HG03558 (cell line): ENCODE results near the gene MSANTD1.

Source experiments
- ATAC-seq: cut with Tn5 transposase; IDR thresholded peaks from one replicate; pipeline ENCODE4 v1.9.1; 2021; ENCODE audit warnings: moderate number of reproducible peaks; ENCODE audit not compliant: unreplicated experiment; ENCODE audit errors: extremely low read depth

The MSANTD1 gene

DNA sequence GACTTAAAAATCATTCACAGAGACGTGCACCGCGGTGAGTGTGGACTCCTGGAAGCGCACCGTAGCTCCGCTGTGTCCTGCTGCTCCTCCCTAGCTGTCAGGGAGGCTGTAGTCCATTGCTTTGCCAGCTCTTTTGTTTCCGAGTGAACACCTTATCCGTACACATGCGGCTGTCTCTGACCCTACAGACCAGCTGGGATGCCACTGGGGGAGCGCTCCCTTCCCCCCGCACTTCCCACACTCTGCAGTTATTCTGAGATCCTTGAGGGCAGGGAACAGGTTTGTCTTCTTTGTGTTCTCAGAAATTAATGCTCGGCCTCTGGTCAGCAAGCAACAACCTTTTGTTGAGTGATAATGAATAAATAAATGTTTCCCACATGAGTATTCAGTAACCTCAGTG is 33.7 kb upstream of the MSANTD1 start:
- no peak for ATAC-seq

DNA sequence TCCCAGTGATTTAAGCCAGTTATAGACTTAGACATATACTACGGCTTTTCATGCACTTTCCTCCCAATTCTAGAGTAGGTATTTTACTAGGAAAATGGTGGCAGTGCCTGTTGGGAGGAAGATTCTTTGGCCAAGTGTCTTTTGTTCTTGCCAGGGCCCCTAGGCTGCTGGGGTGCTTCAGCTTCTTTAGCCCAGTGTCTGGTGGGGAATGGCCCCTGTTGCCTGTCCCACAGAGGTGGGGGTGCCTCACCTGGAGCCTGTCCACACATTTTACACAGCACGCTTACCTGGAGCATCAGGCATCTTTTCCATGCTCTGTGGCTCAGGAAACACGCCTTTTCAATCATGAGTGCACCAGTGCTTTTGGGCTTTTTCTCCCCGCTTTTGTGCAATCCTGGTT is 33.2 kb upstream of the MSANTD1 start:
- ATAC-seq: no peak

DNA sequence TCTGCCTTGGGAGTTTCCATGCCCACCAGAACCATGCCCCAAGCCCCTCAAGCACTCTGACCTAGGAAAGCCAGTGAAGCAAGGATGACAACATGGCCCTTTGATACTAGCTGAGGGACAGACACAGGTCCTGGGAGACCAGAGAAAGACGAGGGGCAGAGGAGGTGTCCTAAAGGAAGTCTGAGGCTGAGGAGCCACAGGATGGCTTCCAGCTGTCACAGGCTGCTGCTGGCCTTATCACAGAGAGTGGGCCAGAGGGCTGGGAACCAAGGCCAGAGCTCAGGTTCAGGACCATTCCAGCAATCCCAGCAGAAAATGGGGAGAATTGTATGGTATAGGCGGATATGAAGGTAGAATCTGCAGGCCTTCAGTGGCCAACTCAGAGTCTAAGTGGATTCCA is 31.7 kb upstream of the MSANTD1 start:
- ATAC-seq: no peak

DNA sequence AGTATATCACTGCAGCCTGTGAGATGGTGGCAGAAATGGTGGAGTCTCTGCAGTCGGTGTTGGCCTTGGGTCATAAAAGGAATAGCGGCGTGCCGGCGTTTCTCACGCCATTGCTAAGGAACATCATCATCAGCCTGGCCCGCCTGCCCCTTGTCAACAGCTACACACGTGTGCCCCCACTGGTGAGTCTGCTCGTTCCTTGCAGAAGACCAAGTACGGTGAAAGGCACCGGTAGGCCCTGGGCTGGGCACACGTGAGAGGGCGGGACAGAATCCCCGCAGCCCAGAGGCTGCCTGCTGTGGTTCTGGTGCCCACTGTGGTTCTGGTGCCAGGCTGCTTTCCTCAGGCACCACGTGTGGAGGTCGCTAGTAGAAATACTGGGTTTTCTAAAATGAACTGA is 31.2 kb upstream of the MSANTD1 start:
- no peak for ATAC-seq

DNA sequence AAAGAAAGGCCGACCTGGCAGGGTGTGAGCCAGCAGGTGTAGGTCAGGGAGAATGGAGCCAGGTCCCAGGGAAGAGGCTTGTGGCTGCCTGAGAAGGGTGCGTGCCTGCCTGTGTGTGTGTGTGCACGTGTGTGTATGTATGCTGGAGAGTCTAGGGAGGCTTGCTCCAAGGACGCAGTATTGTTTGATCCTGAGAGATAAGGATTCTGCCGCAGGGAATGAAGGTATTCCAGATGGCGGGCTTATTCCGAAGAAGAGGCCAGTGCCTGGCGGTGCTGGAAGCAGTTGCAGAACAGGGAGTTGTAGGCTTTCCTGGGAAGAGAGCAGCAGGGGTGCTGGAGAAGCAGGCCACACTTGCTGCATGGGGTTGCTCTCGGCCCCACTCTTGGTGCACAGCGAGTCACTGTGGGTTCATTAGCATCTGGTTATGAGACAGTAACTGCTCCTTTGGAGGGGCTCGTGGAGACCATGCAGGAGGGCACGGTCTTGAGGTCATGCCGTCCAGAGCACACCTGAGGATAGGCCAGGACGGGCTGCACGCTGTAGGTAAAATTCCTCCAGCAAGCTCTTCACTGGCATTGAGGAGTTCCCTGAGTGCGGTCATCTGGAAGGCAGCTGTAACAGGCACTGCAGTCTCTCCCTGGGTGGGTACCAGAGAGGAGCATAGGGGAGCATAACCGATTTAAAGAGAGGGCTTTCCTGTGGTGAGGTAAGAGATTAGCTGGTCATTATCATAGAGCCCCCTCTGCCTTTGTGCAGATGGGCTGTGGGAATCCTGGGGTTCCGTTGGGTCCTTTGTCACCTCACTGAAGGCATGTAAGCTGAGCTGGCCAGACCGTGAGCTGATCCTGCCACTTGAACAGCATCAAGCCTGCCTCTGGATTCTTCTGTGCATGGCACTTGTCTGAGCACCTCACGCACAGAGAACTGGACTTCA is 29.9 kb upstream of the MSANTD1 start:
- no peak for ATAC-seq

DNA sequence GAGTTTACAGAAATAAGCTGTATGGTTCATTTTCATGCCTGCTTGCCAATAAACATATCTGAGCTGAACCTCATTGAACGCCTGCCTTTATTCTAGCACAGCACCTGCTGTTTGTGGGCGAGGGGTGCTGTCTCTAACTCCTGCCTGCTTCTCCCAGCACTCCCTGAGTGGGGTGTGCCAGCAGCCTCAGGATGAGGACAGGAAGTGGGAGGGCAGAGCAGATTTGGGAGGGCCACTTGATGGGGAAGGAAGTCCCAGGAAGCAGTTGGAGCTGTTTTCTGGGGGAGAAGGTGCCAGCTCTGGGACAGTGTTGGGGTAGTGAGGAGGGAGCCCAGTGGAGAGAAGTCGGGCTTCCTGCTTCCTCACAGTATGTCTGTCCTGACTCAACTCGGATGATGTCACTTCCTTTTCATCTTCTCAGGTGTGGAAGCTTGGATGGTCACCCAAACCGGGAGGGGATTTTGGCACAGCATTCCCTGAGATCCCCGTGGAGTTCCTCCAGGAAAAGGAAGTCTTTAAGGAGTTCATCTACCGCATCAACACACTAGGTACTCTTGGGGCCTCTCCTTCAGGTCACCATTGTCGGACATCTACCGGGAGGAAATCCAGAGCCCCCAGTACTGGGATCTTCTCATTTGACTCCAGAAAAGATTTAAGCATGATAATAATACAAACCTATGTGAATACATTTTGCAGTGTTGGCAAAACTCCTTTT is 29.0 kb upstream of the MSANTD1 start:
- no peak for ATAC-seq

DNA sequence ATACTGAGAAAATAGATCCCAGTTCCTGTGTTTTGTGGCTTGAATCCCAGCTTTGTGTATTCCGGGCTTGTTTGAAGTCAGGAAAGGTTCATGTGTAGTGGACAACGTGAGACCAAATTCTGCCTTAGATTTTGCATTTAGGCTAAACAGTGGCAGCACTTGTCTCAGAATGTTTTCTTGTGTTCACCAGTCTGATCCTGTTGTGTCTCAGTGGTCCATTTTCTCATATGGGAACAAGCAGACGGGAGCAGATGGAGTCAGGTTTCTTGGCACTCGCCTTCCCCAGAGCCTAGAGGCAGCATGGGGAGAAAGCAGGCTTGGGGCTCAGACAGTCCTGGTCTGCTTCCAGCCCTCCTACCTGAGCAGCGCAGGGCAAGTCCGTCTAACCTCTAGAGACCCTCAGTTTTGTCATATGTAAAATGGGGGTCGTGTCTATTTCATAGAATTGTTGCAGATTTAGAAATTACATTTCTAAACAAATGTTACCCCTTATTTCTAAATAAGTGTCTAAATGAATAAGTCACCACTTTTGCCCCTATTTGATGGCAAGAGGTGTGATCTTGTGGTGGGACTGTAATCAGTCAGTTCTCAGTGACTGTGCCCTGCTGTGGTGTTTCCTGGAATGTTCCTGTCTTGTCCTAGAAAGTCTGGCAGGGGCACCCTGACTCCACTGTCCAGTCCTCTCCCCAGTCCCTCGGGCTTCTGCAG is 28.3 kb upstream of the MSANTD1 start:
- ATAC-seq: no peak

DNA sequence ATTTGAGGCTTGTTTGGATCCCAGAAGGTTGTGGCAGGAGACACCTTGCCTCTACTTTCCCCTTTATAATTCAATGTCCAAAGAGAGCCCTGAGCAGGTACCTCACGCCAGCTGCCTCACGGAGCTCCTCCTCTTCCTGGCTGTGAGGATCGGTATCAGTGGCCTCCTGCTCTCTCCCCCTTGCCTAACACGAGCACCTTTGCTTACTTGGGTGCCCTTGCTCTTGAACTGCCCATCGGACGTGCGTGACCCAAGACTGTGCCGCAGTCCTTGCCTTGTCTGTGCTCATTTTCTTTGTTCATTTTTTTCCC is 27.8 kb upstream of the MSANTD1 start:
- ATAC-seq: no peak

DNA sequence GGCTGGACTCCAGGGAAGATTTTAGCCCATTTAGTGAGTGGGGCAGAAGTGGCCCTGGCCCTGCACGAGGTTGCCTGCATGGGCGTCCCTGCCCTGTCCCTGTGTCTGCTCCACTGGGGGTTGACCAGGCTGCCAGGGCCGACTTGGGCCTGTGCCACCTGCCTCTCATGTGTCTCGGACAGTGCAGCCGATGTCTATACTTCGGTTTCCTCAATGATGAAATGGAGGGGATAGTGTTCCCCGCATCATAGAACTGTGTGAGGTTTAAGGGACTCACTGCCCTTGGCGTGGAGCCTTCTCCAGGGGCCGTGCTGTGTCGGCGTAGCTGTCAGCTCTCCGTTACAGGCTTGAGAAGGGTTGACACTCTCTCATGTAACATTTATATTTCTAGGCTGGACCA is 27.0 kb upstream of the MSANTD1 start:
- ATAC-seq: no peak

DNA sequence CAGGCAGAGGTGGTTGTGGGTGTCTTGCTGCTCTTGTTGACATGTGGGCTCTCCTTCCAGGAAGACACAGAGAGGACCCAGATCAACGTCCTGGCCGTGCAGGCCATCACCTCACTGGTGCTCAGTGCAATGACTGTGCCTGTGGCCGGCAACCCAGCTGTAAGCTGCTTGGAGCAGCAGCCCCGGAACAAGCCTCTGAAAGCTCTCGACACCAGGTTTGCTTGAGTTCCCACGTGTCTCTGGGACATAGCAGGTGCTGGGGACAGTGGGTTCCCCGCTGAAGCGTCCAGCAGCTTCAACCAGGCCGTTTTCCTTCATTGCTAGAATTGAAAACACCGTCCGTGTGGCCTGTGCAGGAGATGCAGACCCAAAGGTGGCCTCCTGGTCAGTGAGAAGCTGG is 25.6 kb upstream of the MSANTD1 start:
- no peak for ATAC-seq

DNA sequence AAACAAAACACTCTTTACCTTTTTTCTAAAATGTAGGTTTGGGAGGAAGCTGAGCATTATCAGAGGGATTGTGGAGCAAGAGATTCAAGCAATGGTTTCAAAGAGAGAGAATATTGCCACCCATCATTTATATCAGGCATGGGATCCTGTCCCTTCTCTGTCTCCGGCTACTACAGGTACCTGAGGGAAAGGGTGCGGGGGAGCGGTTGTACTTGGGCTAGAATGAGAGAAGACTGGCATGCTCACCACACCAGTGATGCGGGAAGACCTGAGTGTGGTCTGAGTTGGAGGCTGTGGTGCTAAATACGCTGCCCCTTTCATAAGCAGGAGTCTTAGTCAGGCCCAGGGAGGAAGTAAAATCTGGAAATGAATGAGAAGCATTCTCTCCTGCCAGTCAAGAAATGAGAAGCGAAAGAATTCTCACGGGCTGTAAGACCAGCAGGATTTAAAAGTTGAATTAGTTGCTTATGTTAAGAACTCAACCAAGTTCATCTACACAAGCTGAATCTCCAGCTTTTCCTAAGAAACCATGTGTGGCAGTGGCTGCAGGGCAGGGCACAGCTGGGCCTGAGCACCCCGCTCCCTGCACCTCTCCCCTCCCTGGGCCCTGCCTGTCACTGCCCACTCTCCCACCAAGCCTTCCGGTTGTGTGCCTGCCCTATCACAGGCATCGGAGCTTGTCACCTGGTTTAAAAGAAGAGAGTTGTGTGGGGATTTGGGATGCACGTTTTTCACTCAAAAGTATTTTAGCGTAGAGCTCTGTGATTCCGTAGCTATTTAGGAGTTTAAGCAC is 24.8 kb upstream of the MSANTD1 start:
- no peak for ATAC-seq

DNA sequence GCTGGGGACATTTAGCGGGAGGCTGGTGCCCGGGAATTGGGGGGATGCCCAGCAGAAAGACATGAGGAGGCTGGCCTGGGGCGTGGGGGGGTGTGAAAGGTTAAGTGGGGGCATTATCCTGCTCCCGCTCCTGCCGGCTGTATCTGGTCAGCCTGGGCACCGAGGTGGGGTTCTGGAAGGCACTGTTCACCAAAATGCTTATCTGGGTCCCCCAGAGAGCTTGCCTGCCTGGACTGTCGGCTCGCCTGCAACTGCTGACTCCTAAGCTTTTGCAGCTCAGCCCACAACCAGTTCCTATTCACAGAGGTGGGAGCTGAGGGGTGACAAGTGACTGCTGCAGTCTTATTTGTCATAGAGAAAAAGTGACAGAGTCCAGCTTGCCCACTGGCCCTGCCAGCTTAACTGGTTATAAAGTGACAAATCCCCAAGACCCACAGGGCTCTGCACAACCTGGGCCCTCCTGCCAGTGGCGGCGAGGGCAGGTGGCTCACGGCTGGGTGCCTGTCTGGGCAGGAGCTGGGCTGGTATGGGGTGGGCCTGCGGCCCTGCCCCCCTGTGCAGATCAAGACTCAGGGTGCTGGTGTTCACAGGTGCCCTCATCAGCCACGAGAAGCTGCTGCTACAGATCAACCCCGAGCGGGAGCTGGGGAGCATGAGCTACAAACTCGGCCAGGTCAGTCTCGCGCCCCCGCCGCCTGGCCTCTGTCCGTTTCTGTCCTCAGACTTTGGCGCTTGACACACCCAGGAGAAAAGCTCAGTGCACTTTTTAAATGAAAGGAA is 23.7 kb upstream of the MSANTD1 start:
- ATAC-seq: no peak

DNA sequence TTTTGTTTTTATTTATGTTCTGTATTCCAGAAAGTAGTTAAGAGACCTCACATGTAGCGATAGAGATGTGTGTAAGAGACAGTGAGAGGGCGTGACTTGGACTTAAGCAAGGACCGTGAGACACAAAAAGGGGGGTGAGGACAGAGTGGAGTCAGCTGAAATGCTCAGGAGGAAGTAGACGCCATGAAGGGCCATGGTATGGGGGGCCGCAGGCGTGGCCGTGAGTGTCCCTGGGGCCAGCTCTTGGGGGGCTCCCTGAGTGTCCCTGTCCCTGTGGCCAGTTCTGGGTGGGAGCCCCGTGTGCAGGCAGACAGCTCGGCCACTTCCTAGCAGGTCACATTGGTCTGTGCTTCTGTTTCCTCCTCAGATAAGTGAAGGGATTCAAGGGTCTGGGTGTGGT is 23.0 kb upstream of the MSANTD1 start:
- no peak for ATAC-seq

DNA sequence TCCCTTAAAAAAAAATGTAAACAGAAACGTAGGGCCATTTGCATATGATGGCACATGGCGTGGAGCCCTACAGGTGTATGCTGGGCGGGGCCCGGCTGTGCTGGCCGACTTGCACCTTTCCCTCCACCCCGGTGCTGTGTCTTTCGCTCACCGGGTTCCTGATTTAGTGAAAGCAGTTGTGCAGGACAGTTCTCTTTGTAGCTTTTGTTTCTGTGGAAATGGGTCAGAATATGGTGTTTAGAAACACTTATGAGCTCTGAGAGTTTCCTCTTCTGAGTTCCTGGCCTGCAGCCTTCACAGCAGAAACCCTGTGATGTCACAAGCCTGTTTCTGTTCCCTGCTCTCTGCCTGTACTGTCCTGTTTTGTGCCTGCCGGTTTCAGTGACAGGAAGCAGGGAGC is 22.5 kb upstream of the MSANTD1 start:
- ATAC-seq: no peak

DNA sequence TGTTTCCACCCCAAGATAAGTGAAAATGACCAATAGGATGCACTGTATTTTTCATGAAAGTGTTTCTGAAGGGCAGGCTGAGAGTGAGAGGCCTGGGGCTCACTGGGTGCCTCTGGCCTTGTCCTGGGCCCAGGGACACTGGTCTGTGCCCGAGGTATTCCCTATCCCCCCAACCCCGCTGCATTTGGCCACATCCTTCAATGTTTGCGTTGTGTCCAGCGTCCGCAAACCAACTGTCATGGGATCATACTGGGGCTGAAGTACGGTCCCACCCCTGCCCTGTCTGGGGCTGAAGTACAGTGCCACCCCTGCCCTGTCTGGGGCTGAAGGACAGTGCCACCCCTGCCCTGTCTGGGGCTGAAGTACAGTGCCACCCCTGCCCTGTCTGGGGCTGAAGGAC is 22.0 kb upstream of the MSANTD1 start:
- no peak for ATAC-seq

DNA sequence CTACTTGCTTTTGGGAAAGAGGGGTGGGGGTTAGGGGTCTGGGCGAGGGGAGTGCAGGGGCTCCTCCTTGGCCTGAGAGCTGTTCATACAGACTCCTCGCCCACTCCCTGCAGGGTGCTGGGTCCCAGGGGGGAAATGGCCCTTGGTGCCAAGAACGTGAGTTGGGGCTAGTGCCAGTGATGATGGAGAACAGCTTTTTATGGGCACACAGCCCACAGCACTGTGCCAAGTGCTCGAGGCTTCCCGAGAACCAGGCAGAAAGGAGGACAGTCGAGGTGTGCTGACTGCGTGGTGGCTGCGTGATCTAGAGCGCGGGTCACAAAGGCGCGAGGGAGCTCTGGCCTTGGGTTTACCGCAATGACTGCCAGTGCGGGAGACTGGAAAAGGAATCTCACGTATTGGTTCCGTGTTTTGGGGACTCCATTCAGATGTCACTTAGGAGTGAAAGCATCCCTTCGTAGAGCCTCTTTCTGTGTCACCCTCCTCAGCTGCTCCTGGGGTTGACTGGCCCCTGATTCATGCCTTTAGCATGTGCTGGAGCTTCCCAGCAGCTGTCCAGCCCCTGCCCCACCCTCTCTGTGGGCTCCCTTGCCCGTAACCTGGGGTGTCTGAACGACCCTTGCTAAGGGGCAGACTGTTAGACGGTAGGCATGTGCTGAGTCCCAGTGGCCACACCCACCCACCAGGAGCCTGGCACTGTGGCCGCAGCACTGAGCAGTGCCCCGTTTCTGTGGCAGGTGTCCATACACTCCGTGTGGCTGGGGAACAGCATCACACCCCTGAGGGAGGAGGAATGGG is 20.9 kb upstream of the MSANTD1 start:
- no peak for ATAC-seq

DNA sequence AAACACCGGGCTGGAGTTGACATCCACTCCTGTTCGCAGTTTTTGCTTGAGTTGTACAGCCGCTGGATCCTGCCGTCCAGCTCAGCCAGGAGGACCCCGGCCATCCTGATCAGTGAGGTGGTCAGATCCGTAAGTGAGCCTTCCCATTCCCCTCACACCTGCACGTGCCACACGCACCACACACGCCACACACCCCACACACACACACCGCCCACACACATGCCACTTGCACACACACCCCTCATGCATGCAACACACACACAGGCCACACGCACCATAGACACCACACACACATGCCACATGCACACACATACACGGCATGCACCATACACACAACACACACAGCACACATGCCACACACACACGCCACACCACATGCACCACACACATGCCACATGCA is 20.1 kb upstream of the MSANTD1 start:
- ATAC-seq: no peak

DNA sequence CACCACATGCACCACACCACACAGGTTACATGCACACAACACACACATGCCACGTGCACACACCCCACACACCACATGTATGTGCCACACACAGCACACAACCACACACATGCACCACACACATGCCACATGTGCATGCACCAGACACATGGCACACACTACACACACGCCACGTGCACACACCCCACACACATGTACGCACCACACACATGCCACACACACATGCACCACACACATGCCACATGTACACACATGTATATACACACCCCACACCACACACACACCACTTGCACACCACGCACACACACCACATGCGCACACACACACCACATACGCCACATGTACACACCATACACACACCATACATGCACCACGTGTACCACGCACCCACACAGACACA is 19.6 kb upstream of the MSANTD1 start:
- no peak for ATAC-seq

DNA sequence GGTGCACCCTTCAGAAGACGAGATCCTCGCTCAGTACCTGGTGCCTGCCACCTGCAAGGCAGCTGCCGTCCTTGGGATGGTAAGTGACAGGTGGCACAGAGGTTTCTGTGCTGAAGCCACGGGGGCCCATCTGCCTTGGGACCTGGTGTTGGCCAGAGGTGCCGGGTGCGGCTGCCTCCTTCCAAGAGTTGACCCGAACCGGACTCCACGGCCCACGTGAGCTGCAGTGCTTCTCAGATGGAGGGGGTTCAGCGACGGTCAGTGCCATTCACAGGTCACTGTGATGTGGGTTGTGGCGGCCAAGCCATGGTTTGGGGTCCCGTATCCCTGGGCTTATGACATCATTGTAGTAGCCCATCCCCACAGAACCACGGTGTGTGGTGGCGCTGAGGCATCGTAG is 19.0 kb upstream of the MSANTD1 start:
- no peak for ATAC-seq
